Lower leg skin (tissue), 3 donors: Measurements from ENCODE around the gene MYF5.

ENCODE experiments used
- CTCF ChIP-seq, 3 donors: fragments of 450-650 bp; IDR thresholded peaks; one replicate each; pipeline ENCODE4 v1.5.1; 2016; ENCODE audit warnings: antibody characterized with exemption in 3 of 3, mild to moderate bottlenecking in 3 of 3, moderate library complexity in 2 of 3
- POLR2A ChIP-seq, 2 donors: fragments of 450-650 bp; IDR thresholded peaks; one replicate each; pipeline ENCODE4 v1.6.1; 2016 to 2017; ENCODE audit warnings: antibody characterized with exemption in 2 of 2, mild to moderate bottlenecking in 1 of 2, moderate library complexity in 1 of 2

GRCh38 chr12:80700327-80700726 is 16.4 kb upstream of the MYF5 start:
- TF ChIP-seq POLR2A (IDR thresholded peaks at IDR 0.05) (no peak), CTCF (IDR thresholded peaks at IDR 0.05) (no peak)
